Measurements from ENCODE around the gene DTYMK. TPM values are rescaled to one million over a fixed set of nuclear protein-coding genes. Genes with fewer than 3 reads are reported as not detected.
A peak's percentile ranks its signal among the peaks of the same experiment; 100 is the strongest.

The DTYMK gene
- total RNA-seq, 2 experiments from 2014 or later = 54.8 to 57.7 TPM

DNA sequence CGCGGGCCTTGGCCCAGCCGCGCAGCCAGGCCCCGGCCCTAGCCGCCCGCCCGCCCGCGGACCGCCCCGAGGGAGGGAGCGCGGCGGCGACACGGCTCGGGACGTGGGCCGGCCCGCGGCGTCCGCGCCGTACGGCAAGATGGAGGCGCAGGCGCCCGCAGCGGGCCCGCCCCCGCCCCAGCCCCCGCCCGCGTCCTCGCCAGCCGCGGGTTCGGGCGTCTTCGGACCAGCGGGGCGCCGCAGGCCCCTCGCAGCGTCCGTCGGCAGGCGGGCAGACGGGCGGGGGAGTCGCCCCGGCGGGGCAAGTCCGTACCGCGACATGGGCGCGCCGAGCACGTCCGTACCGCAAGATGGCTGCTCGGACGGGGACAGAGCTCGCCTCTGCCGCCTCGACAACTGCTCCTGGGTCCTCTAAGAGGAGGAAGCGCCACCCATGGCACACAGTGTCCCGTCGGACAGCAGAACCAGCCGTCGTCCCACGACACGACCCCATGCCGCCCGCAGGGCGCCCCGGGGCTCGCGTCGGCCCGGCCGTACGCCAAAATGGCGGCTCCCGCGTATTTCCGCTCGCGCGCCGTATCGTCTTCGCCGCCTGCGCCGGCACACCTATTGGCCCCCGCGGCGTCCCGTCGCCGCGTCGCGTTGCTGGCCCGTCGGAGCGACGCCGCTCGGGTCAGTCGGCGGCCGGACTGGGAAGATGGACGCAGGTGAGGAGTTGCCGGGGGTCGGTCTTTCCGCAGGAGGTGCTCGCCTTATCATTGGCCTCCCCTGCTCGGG is 49.4 kb downstream of the DTYMK start, which contains the start of the genes ATG4B and THAP4:
Gene ATG4B, plus strand, starts transcription at position 676 of the 777 bp plus-strand sequence. Its CDS starts 22 bp downstream, at position 698.
Gene THAP4, minus strand, starts transcription at position 141 of the 777 bp plus-strand sequence. CDS start 141 bp downstream, outside the sequence.
- H3K27ac Mint-ChIP-seq = peak within 1 kb of the TSS; percentile 85
- peak; percentile 81 for DNase-seq
- H3K27me3 Mint-ChIP-seq = no peaks in the 10 kb centered on the region
- ChIA-PET POLR2A (interaction anchor here (0.6 to 4.1 kb wide), 13 partner anchors 9 to 1051 kb away, joined by 3 to 21 read pairs (median 6); partner anchors contain the start of genes CAPN10, D2HGDH, DTYMK and PASK), CTCF (interaction anchor here (0.6 to 1.9 kb wide), 8 partner anchors 21 to 488 kb away, joined by 3 to 10 read pairs (median 4); partner anchors contain the start of genes DTYMK and PASK)
- peaks cover 42% of the 10 kb centered on the region for H3K36me3 Mint-ChIP-seq (ENCODE audit: low read depth)
- peaks cover 48% of the 10 kb centered on the region for H3K4me1 Mint-ChIP-seq
- H3K4me3 Mint-ChIP-seq = peak within 1 kb of the TSS; percentile 89
- peaks cover 4% of the 10 kb centered on the region for H3K9me3 Mint-ChIP-seq

DNA sequence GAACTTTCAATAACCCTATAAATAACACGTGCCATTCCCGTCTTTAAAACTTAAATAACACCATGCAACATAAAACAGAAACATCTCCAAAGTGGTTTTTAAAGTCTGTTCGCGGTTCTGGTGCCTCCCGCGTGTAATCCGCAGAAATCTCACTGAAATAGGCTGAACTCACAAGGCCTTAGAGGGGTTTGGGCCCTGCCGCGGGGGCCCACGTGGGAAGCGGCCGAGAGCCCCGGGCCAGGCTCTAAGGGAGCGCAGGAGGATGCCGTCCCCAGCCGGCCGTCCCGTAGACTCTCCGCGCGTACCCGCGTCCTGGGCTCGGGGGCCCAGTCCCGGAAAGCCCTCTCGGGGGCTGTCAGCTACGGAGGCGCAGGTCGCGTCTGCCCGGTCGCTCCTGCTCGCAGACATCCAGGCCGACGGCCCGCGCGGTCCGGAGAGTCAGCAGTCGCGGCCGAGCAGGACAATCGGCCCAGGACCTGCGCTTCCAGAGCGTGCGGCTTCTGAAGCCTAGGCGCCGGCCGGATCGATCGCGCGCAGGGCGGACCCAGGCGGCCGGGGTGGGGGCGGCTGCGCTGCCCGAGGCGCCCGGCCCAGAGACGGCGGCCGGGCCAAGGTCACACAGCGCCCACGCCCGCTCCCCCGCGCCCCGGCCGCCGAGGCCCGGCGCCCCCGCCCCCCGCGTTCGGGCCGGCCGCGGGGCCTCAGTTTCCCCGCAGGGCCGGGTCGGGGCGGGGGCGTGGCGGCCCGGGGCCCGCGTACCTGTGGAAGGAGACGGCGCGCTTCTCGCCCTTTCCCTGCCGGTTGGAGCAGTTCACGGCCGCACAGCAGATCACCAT is 50.2 kb downstream of the DTYMK start:
- peaks cover 43% of the 10 kb centered on the region for H3K4me1 Mint-ChIP-seq
- peak; percentile 51 for DNase-seq
- ChIA-PET POLR2A (interaction anchor here (0.6 to 4.1 kb wide), 9 partner anchors 10 to 486 kb away, joined by 3 to 21 read pairs (median 6); partner anchors contain the start of genes D2HGDH, DTYMK, PASK and PPP1R7), CTCF (interaction anchor here (0.7 kb wide), 1 partner anchor 63 kb away, joined by 3 read pairs; no protein-coding TSS in a partner anchor)
- H3K27me3 Mint-ChIP-seq = no peaks in the 10 kb centered on the region
- H3K9me3 Mint-ChIP-seq = peaks cover 4% of the 10 kb centered on the region
- H3K27ac Mint-ChIP-seq = peak overlapping the region; percentile 67
- H3K4me3 Mint-ChIP-seq = peak overlapping the region; percentile 73
- H3K36me3 Mint-ChIP-seq (ENCODE audit: low read depth) = peaks cover 39% of the 10 kb centered on the region

DNA sequence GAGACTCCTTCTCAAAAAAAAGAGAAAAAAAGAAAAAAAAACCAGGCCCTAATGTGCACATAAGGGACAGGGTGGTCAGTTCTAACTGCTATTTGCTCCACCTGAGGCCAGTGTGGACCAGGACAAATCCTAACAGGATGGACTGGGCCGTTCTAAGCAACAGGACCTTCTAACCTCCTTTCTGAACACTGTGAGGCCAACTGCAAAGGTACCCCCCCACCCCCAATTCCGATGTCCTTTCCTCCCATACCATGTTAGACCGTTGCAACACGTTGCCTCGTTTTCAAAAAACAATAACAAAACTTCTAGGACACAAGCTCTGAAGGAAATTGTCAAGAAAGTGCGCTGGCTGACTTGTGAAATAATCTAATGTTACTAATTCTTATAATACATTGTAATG is 50.9 kb downstream of the DTYMK start:
- Mint-ChIP-seq H3K4me1 (peaks cover 40% of the 10 kb centered on the region), H3K4me3 (peak overlapping the region; percentile 73), H3K27ac (peak overlapping the region; percentile 67), H3K36me3 (ENCODE audit: low read depth) (peaks cover 37% of the 10 kb centered on the region), H3K27me3 (no peaks in the 10 kb centered on the region), H3K9me3 (peaks cover 4% of the 10 kb centered on the region)
- ChIA-PET CTCF (no interaction called here), POLR2A (interaction anchor here (1.0 to 4.1 kb wide), 2 partner anchors 11 to 18 kb away, joined by 3 to 21 read pairs; no protein-coding TSS in a partner anchor)
- DNase-seq = no peak

DNA sequence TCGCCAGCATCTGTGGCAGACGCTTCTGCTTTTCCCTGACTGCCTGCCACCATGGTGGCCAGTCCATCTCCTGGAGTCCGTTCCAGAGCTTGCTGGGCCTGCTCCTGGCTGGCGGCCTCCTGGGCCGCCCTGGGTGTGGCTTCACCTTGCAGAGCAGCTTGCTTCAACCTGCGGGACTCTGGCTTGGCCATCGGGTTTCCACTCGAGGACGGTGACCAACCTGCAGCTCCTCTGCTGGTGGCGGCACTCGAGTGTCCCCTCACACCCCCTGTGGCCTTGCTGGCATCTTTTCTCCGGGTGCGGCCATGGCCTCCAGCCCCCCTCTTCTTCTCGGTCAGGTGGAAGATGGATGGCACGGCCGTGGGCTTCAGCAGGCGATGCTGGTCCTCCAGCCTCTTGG is 53.1 kb downstream of the DTYMK start:
- H3K4me3 Mint-ChIP-seq = no peak overlapping the region
- DNase-seq = no peak
- peaks cover 19% of the 10 kb centered on the region for H3K4me1 Mint-ChIP-seq
- peaks cover 18% of the 10 kb centered on the region for H3K36me3 Mint-ChIP-seq (ENCODE audit: low read depth)
- no peaks in the 10 kb centered on the region for H3K9me3 Mint-ChIP-seq
- no peak overlapping the region for H3K27ac Mint-ChIP-seq
- CTCF ChIA-PET = no interaction called here
- no peaks in the 10 kb centered on the region for H3K27me3 Mint-ChIP-seq
- POLR2A ChIA-PET = interaction anchor here (1.0 to 1.4 kb wide), 2 partner anchors 16 to 130 kb away, joined by 3 to 4 read pairs; no protein-coding TSS in a partner anchor

DNA sequence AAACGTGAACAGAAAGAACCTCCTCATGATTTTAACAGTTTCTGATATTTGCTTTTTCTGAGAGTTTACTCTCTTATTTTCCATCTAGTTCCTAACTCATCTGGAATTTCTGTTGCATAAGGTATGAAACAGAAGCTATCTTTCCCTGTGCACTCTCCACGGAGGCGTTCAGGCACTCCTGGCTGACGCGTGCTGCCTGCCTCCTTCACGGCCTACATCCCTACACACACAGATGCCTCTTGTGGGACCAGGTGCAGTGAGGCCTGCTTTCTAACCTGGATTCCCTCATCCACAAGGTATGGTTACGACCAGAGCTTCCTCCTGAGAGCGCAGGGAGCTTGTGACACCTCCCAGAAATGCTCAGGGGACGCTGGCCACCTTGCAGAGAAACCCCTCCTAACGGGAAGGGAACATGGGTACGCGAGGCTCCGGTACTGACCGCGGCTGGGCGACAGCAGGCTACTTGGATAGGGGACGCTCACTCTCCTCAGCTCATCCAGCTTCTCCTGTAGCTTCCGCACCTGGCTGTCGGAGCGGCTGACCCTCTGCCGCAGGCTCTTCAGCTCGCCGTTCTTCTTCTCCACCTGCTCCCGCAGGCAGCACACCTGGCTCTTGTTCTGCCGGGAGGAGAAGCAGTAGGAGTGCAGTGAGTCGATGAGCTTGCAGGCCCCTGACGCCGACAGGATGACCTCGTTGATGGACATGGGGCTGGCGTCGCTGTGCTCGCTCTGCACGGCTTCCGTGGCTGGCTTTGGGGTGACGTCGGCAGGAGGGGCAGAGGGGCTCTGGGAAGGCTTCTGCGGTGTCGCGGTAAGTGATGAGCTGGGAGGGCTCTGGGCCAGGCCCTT is 53.9 kb downstream of the DTYMK start:
- DNase-seq = no peak
- no peak overlapping the region for H3K4me3 Mint-ChIP-seq
- H3K9me3 Mint-ChIP-seq = no peaks in the 10 kb centered on the region
- no peak overlapping the region for H3K27ac Mint-ChIP-seq
- peaks cover 24% of the 10 kb centered on the region for H3K36me3 Mint-ChIP-seq (ENCODE audit: low read depth)
- CTCF ChIA-PET = no interaction called here
- POLR2A ChIA-PET = interaction anchor here (1.4 kb wide), 1 partner anchor 15 kb away, joined by 4 read pairs; no protein-coding TSS in a partner anchor
- H3K4me1 Mint-ChIP-seq = peaks cover 13% of the 10 kb centered on the region
- no peaks in the 10 kb centered on the region for H3K27me3 Mint-ChIP-seq

DNA sequence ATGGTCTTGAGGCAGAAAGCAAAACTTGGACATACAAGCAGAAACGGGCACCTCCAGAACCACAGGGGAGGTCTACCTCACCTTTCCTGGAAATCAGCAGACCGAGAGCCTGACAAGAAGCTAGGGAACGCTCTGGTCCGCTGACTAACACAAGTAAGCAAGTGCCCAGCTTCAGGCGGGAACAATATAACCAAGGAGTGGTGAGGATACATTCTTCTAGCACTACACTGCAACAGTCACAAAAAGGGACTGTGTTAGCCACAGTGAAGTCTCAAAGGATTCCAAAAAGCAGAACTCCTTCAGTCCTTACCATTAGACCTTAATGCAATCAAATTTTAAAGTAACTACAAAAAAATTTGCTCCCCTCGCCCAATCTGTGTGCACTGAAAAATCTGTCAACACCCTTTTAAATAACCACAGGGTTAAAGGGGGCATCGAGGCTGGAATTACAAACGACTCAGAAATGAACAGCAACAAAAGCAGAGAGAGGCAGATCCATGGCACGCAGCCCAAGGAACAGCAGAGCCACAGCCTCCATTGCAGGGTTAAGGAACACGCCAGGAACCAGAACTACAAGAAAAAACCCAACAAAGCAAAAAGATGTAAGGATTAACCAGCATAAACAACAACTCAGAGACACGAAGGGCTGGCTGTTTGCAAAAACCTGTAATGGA is 56.7 kb downstream of the DTYMK start:
- H3K36me3 Mint-ChIP-seq (ENCODE audit: low read depth) = peaks cover 32% of the 10 kb centered on the region
- ChIA-PET CTCF (interaction anchor here (2.1 kb wide), 1 partner anchor 20 kb away, joined by 7 read pairs; no protein-coding TSS in a partner anchor), POLR2A (interaction anchor here (0.6 kb wide), 1 partner anchor 481 kb away, joined by 3 read pairs; the partner anchor contains the start of gene PASK)
- no peak overlapping the region for H3K4me3 Mint-ChIP-seq
- H3K27me3 Mint-ChIP-seq = no peaks in the 10 kb centered on the region
- no peaks in the 10 kb centered on the region for H3K9me3 Mint-ChIP-seq
- no peak for DNase-seq
- no peak overlapping the region for H3K27ac Mint-ChIP-seq
- peaks cover 5% of the 10 kb centered on the region for H3K4me1 Mint-ChIP-seq

DNA sequence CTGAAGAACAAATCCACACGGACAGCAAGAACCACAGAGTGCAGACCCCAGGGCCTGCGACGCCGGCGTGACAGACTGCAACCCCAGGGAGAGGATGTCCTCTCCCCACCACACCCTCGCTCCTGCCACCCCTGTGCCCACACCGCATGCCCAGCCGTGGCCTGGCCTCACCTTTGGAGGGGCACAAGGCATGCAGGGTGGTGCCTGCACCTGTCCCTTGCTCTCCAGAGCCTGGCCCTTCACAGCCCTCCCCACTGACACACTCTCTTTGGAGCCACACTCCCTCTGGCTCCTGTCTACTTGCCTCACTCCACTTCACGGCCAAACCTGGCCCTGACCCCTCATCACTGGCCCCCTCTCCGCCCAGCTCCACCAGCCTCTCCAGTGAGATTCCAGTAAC is 58.9 kb downstream of the DTYMK start:
- DNase-seq = no peak
- peaks cover 25% of the 10 kb centered on the region for H3K36me3 Mint-ChIP-seq (ENCODE audit: low read depth)
- H3K4me1 Mint-ChIP-seq = peaks cover 3% of the 10 kb centered on the region
- ChIA-PET CTCF (no interaction called here), POLR2A (interaction anchor here (0.7 kb wide), 1 partner anchor 10 kb away, joined by 5 read pairs; no protein-coding TSS in a partner anchor)
- no peaks in the 10 kb centered on the region for H3K27me3 Mint-ChIP-seq
- H3K4me3 Mint-ChIP-seq = no peak overlapping the region
- no peaks in the 10 kb centered on the region for H3K9me3 Mint-ChIP-seq
- no peak overlapping the region for H3K27ac Mint-ChIP-seq

Other genes starting within 250 kb of the DTYMK start
- 100 to 1,000 TPM in 1 of 2 experiments, 10 to 100 TPM in 1; 98.8 to 108 TPM for gene STK25, start 178.2 kb downstream of the DTYMK start, total RNA-seq
- gene BOK, start 128.1 kb downstream of the DTYMK start, total RNA-seq = under 1 TPM; 0.08 to 0.15 TPM
- 10 to 100 TPM; 31.9 to 34.3 TPM for gene THAP4, start 49.7 kb downstream of the DTYMK start, total RNA-seq
- gene ATG4B, start 49.1 kb downstream of the DTYMK start, total RNA-seq = 10 to 100 TPM; 84.1 to 87.1 TPM
- gene ING5, start 15.2 kb upstream of the DTYMK start, total RNA-seq = 10 to 100 TPM; 26.4 to 27.4 TPM
- gene D2HGDH, start 47.8 kb upstream of the DTYMK start, total RNA-seq = 10 to 100 TPM; 24.6 to 25.0 TPM
- gene GAL3ST2, start 90.0 kb upstream of the DTYMK start, total RNA-seq = under 1 TPM; 0.23 to 0.58 TPM
- gene NEU4, start 122.4 kb upstream of the DTYMK start, total RNA-seq = under 1 TPM; 0.38 to 0.43 TPM
- gene PDCD1, start 172.1 kb upstream of the DTYMK start, total RNA-seq = 10 to 100 TPM; 17.2 to 17.9 TPM
- under 1 TPM in 1 of 2 experiments, not detected in 1; 0.13 TPM for gene RTP5, start 182.9 kb upstream of the DTYMK start, total RNA-seq

All from activated CD4-positive, alpha-beta memory T cell treated with anti-CD3 and anti-CD28 coated beads, Interleukin-2, amount 10 ng/mL, durations not matched to agents 7 days and 5 days (primary cell).